SK-N-SH (cell line): ENCODE data around the gene MTMR1.

ENCODE experiments used
- CTCF ChIP-seq: fragments of 200-600 bp; sonication (generic); IDR thresholded peaks from 2 replicates; pipeline ENCODE4 v1.6.1; 2017; ENCODE audit warnings: antibody characterized with exemption, mild to moderate bottlenecking, moderate library complexity
- EP300 ChIP-seq, 2 experiments: IDR thresholded peaks; 2 replicates each; pipeline versions ENCODE4 v1.4.0 to v1.6.1; 2012; ENCODE audit warnings: borderline replicate concordance in 1 of 2, low read depth in 1 of 2, low read length in 1 of 2
- EZH2phosphoT487 ChIP-seq: fragments of 200-600 bp; sonication (generic); IDR thresholded peaks from 2 replicates; pipeline ENCODE4 v1.6.1; 2017; ENCODE audit warnings: low read depth, mixed run types, mild to moderate bottlenecking, antibody characterized with exemption, moderate library complexity, borderline replicate concordance
- FOSL2 ChIP-seq: IDR thresholded peaks from 2 replicates; pipeline ENCODE4 v1.4.0; 2012; ENCODE audit warnings: low read depth, mild to moderate bottlenecking, moderate library complexity, borderline replicate concordance
- GABPA ChIP-seq: IDR thresholded peaks from 2 replicates; pipeline ENCODE4 v1.4.0; 2012; ENCODE audit warnings: low read depth, mild to moderate bottlenecking
- MAX ChIP-seq: IDR thresholded peaks from 2 replicates; pipeline ENCODE4 v1.4.0; 2012; ENCODE audit warnings: low read depth
- POLR2AphosphoS5 ChIP-seq: IDR thresholded peaks from 2 replicates; pipeline ENCODE4 v1.6.1; 2012; ENCODE audit warnings: low read depth, low read length
- REST ChIP-seq: IDR thresholded peaks from 2 replicates; pipeline ENCODE4 v1.6.1; 2012; ENCODE audit warnings: mild to moderate bottlenecking, low read depth, low read length, moderate library complexity
- RFX5 ChIP-seq: IDR thresholded peaks from 2 replicates; pipeline ENCODE4 v1.6.1; 2012; ENCODE audit warnings: mild to moderate bottlenecking, improper control_type of control experiment, low read length
- TAF1 ChIP-seq: IDR thresholded peaks from 2 replicates; pipeline ENCODE4 v1.6.1; 2012; ENCODE audit warnings: low read depth, mild to moderate bottlenecking, low read length, moderate library complexity, borderline replicate concordance
- TCF12 ChIP-seq: IDR thresholded peaks from 2 replicates; pipeline ENCODE4 v1.4.0; 2012
- TEAD4 ChIP-seq: IDR thresholded peaks from 2 replicates; pipeline ENCODE4 v1.4.0; 2012; ENCODE audit warnings: mild to moderate bottlenecking, borderline replicate concordance; ENCODE audit not compliant: insufficient read depth
- USF2 ChIP-seq: fragments of 150-350 bp; IDR thresholded peaks from 2 replicates; pipeline ENCODE4 v1.6.1; 2017; ENCODE audit warnings: antibody characterized with exemption, low read length, low read depth, borderline replicate concordance
- YY1 ChIP-seq: IDR thresholded peaks from 2 replicates; pipeline ENCODE4 v1.4.0; 2012; ENCODE audit warnings: low read depth, mild to moderate bottlenecking

- TF ChIP-seq TCF12 (no peak), REST (no peak), CTCF (no peak), EZH2phosphoT487 (no peak), POLR2AphosphoS5 (no peak), TAF1 (no peak), EP300 (IDR thresholded peaks at IDR 0.05; ENCODE audit: borderline replicate concordance in 1 of 2, low read depth in 1 of 2, low read length in 1 of 2) (no peak), TEAD4 (no peak), GABPA (no peak), MAX (no peak), USF2 (no peak), YY1 (no peak), FOSL2 (no peak), RFX5 (no peak)
Measured at GRCh38 chrX:150696331-150696730, 3.1 kb downstream of the MTMR1 start.
